ENCODE results near the gene DSCAM.

GRCh38 chr21:40029888-40030287 is 817.1 kb downstream of the DSCAM start:
- TF ChIP-seq POLR2A (IDR thresholded peaks at IDR 0.05) (no peak), POLR2AphosphoS5 (IDR thresholded peaks at IDR 0.05; ENCODE audit: insufficient read depth in 1 of 2, low read depth in 1 of 2) (no peak), CTCF (IDR thresholded peaks at IDR 0.05) (no peak)

All from vagina (tissue), 2 donors.